GM12865 (cell line): ENCODE measurements around the gene RAPGEF2.
"Not testable (repeated sequence)": the region's sequence is repeated elsewhere in the genome, so short reads cannot be mapped to it uniquely, and the experiment has no call there.

Experiments
- DNase-seq: peaks from one replicate; pipeline ENCODE4 v3.0.0; 2010; ENCODE audit warnings: low read depth
- H3K4me3 ChIP-seq: 2 replicates; pipeline ENCODE4 v1.5.1; 2011; ENCODE audit warnings: mild to moderate bottlenecking, low read depth, low read length, control low read depth
- CTCF ChIP-seq: IDR thresholded peaks from 2 replicates; pipeline ENCODE4 v1.5.1; 2011; ENCODE audit warnings: low read length, control low read depth, low read depth, inconsistent platforms; ENCODE audit not compliant: insufficient read depth; ENCODE audit errors: missing control alignments

Gene RAPGEF2

GRCh38 chr4:159102622-159103383 is at the start of gene RAPGEF2:
RAPGEF2 (plus strand) TSS chr4:159103079; CDS start chr4:159104163, 1,084 bp downstream.
- H3K4me3 ChIP-seq: peak within 1 kb of the TSS; percentile 94
- no peak for TF ChIP-seq CTCF
- peak; percentile 94 for DNase-seq

GRCh38 chr4:159055833-159056232 is 47.0 kb upstream of the RAPGEF2 start:
- TF ChIP-seq CTCF: no peak
- H3K4me3 ChIP-seq: no peak overlapping the region
- peak; percentile 32 for DNase-seq

GRCh38 chr4:159060161-159060560 is 42.7 kb upstream of the RAPGEF2 start:
- TF ChIP-seq CTCF: no peak
- no peak overlapping the region for H3K4me3 ChIP-seq
- DNase-seq: no peak

- peak; percentile 32 for DNase-seq
- H3K4me3 ChIP-seq: no peak overlapping the region
- no peak for TF ChIP-seq CTCF
Observed at GRCh38 chr4:159062381-159062780, 40.5 kb upstream of the RAPGEF2 start.

- H3K4me3 ChIP-seq: no peak overlapping the region
- no peak for TF ChIP-seq CTCF
- no peak for DNase-seq
Observed at GRCh38 chr4:159065513-159066240, 37.2 kb upstream of the RAPGEF2 start.

- not testable (repeated sequence) for DNase-seq, H3K4me3 ChIP-seq
Observed at GRCh38 chr4:159068139-159068538, 34.7 kb upstream of the RAPGEF2 start.

- DNase-seq: no peak
- TF ChIP-seq CTCF: no peak
- no peak overlapping the region for H3K4me3 ChIP-seq
Observed at GRCh38 chr4:159069922-159070321, 33.0 kb upstream of the RAPGEF2 start.
